IPS-11a (cell line): ENCODE data around the gene SCAF4.
"Not testable (repeated sequence)": the region's sequence is repeated elsewhere in the genome, so short reads cannot be mapped to it uniquely, and the experiment has no call there.

ENCODE experiments used
- H3K4me3 ChIP-seq: one replicate; pipeline ENCODE4 v1.5.1; 2013; ENCODE audit warnings: low read depth, low read length, control low read depth

SCAF4 gene, protein sequence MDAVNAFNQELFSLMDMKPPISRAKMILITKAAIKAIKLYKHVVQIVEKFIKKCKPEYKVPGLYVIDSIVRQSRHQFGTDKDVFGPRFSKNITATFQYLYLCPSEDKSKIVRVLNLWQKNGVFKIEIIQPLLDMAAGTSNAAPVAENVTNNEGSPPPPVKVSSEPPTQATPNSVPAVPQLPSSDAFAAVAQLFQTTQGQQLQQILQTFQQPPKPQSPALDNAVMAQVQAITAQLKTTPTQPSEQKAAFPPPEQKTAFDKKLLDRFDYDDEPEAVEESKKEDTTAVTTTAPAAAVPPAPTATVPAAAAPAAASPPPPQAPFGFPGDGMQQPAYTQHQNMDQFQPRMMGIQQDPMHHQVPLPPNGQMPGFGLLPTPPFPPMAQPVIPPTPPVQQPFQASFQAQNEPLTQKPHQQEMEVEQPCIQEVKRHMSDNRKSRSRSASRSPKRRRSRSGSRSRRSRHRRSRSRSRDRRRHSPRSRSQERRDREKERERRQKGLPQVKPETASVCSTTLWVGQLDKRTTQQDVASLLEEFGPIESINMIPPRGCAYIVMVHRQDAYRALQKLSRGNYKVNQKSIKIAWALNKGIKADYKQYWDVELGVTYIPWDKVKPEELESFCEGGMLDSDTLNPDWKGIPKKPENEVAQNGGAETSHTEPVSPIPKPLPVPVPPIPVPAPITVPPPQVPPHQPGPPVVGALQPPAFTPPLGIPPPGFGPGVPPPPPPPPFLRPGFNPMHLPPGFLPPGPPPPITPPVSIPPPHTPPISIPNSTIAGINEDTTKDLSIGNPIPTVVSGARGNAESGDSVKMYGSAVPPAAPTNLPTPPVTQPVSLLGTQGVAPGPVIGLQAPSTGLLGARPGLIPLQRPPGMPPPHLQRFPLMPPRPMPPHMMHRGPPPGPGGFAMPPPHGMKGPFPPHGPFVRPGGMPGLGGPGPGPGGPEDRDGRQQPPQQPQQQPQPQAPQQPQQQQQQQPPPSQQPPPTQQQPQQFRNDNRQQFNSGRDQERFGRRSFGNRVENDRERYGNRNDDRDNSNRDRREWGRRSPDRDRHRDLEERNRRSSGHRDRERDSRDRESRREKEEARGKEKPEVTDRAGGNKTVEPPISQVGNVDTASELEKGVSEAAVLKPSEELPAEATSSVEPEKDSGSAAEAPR

DNA sequence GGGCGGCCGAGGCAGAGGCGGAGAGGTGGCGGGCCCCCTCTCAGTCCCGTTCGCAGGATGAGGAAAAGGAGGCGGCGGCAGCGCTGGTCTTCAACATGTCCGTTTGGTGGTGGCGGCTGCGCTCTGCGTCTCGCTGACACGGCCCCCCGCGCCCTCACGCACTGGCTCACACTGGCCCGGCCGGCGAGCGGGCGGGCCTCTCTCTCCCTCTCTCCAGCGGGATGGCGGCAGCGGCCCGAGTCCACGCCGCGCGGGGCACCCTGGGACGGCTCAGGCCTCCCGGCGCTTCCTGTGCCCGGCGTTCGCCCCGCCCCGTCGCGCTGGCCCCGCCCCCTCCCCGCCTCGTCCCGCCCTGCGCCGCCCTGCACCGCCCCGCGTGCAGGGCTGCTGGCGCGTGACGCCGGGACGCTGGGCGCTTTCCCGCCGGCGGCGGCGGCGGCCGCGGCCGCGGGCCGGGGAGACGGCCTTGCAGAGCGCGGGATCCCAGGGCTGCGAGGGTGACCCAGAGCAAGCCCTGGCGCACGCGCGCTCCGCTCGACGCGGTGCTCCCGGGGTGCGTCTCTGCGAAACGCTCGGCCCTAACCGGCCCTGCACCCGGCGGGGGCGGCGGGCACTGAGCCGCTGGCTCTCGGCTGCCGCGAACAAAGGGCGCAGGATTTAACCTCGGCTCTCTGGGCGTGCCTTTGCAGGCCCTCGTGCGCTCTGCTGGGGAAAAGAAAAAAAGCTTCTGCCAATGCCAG is at the start of gene SCAF4:
Gene SCAF4, minus strand, starts transcription at position 262 of the 740 bp plus-strand sequence. CDS start 426 bp downstream, outside the sequence.
- peak within 1 kb of the TSS; percentile 90 for H3K4me3 ChIP-seq

DNA sequence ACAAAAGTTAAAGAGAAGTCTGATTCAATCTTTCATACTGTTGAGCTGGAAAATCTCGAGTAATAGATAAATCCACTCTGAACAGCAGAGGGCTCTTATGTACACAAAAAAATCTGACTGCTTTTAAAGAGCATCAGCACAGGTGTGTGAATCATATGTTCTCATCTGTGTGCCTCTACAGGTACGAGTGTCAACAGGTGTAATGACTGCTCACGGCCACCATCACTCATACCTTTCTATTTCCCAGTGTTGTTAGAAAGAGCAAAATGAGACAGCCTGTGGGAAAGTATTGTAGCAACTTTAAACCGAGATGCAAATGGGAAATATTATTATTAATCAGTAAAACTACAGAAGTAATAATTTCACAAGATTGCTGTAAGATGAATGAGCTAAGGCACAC is 49.0 kb upstream of the SCAF4 start:
- H3K4me3 ChIP-seq: no peak overlapping the region

DNA sequence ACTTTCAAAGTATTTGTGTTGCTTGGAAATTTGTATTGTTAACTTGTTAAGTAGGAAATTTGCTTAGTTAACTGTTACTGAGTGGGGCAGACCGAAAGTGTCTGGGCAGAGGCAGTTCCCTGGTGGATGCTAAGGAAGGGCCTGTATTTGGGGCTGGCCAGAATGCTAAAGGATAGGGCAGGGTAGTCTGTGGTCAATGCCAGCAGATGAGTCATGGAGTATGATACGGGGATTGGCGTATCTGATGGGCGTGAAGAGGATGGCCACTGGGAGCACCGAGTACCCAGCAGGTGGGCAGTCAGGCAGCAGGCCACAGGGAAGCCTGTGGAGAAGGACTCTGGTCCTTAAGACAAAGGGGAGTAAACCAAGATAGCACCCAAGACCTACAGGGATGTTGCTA is 46.6 kb upstream of the SCAF4 start:
- H3K4me3 ChIP-seq: no peak overlapping the region

DNA sequence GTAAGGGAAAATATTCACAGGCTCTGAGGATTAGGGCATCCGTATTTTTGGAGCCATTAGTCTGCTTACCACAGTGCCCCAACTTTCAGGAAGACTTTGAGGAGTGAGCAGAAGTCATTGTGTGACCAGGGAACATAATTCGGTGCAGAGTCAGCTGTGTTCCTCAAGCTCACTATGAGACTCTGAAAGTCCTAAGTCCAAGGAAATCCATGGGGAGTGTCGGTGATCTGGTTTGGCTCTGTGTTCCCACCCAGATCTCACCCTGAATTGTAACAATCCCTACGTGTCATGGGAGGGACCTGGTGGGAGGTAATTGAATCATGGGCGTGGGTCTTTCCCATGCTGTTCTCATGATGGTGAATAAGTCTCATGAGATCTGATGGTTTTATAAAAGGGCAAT is 45.9 kb upstream of the SCAF4 start:
- H3K4me3 ChIP-seq: no peak overlapping the region

DNA sequence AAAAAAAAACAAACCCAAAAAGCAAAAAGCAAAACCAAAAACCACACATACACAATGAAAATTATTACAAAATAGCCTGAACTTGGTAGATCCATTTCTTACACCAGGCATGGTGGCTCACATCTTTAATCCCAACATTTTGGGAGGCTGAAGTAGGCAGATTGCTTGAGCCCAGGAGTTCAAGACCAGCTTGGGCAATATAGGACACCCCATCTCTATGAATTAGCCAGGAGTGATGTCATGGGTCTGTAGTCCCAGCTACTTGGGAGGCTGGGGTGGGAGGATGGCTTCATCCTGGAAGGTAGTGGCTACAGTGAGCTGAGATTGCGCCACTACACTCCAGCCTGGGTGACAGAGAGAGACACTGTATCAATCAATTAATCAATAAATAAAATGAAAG is 42.1 kb upstream of the SCAF4 start:
- no peak overlapping the region for H3K4me3 ChIP-seq

DNA sequence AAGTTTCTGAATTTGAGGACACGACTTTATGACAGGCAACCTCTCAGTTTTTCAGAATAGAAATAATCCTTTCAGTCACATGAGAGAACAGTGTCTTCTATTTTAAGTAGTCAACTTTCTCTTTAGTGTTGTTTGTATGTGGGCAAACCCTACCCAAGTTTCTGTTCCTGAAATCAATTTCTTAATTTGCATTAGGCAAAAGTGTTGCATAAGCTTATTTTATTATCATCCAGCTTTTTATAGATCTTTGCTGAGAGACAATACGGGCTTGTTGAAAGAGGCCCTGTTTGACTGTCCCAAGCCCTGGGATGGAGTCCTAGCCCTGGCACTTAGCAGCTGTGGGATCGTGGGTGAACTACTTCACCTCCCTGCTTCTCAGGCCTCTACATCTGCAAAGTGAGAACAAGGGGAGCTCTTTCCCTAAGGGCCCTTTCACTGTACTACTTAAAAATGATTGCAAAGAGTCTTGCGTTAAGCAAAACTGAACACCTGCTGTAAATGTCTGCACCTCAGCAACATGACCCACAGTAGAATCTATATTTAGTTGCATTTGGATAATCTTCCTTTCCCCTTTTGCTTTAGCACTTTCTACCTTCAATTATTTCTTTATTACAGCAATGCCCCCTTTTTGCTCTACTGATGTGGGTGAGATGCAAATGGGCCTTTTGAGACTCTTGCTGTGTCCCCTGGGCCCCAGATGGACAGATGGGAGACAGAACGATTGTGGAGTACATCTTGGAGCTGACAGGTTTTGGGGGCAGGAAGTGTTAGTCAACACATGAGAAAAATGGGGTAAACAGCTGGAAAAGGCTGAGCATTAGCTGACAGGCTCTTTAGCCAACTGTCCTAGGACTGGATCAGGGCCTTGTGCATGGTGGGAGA is 41.0 kb upstream of the SCAF4 start:
- no peak overlapping the region for H3K4me3 ChIP-seq

DNA sequence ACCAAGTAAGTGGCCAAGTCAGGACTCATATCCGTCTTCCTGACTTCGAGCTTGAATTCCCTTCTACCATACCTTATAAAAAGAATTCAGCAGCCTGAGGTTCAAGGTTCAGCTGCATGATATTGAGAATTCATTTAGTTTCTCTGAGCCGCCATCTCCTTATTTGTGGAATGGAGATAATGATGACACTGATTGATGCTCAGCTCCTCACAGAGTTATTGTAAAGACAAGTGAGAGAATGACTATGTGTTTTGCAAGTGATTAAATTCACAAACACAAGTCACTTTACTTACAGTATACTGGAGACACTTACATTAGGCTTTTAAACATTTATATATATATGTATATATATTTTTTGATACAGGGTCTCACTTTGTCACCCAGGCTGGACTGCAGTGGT is 39.8 kb upstream of the SCAF4 start:
- no peak overlapping the region for H3K4me3 ChIP-seq

DNA sequence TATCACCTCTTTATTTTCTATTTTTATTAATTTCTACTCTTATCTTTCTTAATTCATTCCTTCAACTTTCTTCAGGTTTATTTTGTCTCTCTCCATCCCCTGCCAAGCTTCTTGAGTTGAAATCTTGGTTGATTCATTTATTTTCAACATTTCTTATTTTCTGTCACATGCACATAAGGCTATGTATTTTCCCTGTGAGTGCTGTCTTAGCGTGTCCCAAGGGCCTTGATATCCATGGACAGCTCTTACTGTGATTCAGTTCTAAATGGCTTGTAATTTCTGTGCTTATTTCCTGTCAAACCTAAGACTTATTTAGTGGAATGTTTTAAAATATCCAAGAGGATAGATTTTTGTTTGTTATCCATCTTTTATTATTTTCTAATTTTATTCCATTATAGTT is 36.8 kb upstream of the SCAF4 start:
- H3K4me3 ChIP-seq: no peak overlapping the region

DNA sequence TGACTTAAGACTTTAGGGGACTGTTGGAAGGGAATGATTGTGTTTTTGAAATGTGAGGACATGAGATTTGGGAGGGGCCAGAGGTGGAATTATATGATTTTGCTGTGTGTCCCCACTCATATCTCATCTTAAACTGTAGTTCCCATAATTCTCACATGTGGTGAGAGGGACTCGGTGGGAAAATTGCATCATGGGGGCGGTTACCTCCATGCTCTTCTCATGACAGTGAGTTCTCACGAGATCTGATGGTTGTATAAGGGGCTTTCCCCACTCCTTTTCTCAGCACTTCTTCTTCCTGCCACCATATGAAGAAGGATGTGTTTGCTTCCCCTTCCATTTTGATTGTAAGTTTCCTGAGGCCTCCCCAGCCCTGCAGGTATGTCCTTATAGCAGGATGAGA is 35.0 kb upstream of the SCAF4 start:
- H3K4me3 ChIP-seq: no peak overlapping the region

DNA sequence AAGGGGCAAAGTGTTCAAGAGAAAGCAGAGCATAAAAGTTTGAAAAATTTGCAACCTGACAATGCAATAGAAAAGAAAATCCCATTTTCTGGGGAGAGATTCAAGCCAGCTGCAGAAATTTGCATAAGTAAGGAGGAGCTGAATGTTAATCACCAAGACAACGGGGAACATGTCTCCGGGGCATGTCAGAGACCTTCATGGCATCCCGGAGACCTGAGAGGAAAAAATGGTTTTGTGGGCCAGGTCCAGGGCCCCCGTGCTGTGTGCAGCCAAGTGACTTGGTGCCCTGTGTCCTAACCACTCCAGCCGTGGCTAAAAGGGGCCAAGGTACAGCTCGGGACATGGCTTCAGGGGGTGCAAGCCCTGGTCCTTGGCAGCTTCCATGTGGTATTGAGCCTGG is 33.9 kb upstream of the SCAF4 start:
- not testable (repeated sequence) for H3K4me3 ChIP-seq

DNA sequence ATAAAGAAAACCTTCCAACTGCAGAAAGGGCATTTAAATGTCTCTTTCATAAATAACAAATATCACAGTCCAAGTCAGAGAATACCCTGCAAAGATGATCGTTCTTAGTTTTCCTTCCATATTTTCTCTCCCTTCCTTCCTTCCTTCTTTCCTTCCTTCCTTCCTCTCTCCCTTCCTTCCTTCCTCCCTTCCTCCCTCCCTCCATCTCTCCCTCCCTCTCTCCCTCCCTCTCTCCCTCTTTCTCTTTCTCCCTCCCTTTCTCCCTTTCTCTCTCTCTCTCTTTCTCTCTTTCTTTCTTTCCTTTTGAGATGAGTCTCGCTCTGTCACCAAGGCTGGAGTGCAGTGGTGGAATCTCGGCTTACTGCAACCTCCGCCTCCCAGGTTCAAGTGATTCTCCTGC is 29.0 kb upstream of the SCAF4 start:
- H3K4me3 ChIP-seq: no peak overlapping the region

DNA sequence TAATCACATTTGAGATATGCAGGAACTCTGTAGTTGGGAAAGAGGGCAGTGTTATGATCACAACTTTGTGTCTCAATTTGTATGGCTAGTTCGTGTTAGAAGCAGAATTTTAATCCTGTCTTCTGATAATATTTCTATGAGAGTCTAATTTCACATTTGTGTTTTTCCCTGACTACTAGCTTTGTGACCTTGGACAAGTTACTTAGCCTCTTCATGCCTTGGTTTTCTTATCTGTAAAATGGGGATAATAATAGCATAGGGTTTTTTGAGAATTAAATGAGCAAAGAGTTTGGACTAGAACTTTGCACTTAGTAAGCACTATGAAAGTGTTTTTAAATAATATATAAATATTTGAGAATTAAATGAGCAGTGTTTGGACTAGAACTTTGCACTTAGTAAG is 24.9 kb upstream of the SCAF4 start:
- H3K4me3 ChIP-seq: no peak overlapping the region

DNA sequence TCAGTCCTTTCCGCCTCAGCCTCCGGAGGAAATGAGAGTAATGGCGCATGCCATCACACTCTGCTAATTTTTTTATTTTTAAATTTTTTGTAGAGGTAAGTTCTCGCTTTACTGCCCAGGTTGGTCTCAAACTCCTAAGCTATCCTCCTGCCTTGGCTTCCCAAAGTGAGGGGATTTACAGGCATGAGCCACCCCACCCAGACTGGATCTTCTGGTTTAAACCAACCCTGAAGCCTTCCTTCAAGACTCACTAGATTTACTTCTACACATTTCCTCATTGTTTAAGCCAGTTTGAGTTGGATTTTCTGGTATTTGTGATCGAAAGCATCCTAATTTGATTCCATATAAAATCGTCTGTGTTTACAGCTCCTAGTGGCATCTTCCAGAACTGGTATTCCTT is 23.1 kb upstream of the SCAF4 start:
- no peak overlapping the region for H3K4me3 ChIP-seq

DNA sequence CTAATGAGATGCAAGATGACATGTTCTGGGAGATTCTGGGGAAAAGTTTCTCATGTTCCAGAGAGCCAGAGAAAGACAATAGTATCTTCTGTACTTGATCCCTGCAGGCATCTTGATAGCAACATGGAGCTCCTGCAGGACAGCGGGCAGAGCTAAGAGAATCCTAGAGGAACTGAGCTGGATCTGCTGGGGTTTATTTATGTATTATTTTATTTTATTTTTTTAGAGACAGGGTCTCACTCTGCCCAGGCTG is 22.7 kb upstream of the SCAF4 start:
- no peak overlapping the region for H3K4me3 ChIP-seq

DNA sequence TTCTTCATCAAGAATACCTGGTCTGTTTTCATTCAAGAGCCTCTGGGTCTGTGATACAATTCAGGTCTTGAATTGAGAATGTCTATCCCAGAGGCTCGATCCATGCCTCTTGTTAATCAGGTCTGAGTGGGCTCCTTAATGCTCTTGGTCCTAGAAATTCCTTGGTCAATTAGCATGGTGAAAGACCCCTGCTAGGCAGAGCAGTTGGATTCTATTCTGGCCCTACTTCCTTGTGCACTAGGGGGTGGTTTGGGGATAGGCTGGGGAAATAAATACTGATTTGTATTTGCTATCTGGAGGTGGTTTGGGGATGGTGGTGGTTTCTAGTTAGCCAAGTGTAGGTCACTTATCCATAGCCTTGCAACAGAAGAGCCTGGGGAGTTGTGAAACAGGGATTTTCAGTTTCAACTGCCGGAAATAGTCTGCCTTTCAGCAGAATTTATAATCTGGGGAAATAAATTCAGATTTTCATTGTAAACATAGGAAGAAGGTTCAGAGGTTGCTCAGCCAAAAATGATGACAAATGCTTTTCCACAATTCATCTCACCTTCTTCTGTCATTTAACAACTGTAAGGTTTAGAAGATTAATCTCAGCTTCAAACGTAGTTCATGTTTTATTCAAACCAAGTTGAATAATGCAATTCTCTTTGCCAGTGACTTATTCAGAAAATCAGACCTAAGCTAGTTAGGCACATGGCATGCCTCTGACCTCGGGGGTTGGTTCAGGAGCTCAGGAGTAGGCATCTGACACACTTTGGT is 22.2 kb upstream of the SCAF4 start:
- no peak overlapping the region for H3K4me3 ChIP-seq

DNA sequence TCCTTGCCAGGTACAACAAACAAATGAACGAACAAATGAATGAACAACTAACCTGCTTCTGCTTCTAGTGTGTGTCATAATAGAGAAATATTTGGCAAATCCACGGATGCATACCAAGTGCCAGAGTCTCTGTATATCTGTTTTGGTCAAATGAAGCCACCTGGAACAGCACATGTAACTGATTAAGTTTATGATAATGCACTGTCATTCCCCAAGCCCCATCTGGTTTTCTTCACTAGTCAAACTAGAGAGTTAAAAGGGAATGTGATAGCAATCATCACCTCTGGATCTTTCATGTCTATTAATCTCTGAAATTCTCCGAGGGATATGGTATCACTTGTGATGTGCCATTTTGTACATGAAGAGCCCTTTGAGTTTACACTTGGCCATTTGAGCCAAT is 21.0 kb upstream of the SCAF4 start:
- no peak overlapping the region for H3K4me3 ChIP-seq

DNA sequence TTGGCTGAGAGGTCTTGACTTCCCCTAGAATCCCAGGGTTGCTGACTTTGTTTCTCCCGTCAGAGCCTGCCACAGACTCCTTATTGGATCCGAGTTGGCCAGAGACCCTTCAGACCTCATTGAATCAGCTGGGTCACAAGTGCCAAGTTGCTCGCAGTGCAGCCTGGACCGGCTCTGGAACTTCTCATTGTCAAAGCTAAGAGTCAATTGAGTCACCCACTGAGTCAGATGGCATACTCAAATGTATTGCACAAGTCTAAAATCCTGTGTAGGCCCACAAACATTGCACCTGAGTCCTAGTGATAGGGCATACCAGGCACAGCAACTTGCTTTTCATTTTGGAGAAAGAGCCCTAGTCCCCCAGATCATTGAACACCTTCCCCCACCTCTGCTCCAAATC is 20.4 kb upstream of the SCAF4 start:
- no peak overlapping the region for H3K4me3 ChIP-seq

DNA sequence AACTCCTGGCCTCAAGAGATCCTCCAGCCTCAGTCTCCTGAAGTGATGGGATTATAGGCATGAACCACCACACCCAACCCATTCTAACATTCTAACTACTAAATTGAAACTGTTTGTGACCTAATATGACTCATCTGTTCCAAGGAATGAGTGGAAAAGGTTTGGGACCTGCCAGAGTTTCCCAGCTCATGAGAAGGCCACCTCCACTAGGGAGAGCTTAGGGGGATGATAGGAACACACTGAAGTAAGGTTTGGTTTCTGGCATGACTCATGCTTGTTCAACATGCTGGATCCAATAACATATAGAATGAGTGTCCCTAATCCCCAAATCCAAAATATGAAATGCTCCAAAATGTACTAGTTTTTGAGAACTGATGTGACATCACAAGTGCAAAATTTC is 18.9 kb upstream of the SCAF4 start:
- no peak overlapping the region for H3K4me3 ChIP-seq

DNA sequence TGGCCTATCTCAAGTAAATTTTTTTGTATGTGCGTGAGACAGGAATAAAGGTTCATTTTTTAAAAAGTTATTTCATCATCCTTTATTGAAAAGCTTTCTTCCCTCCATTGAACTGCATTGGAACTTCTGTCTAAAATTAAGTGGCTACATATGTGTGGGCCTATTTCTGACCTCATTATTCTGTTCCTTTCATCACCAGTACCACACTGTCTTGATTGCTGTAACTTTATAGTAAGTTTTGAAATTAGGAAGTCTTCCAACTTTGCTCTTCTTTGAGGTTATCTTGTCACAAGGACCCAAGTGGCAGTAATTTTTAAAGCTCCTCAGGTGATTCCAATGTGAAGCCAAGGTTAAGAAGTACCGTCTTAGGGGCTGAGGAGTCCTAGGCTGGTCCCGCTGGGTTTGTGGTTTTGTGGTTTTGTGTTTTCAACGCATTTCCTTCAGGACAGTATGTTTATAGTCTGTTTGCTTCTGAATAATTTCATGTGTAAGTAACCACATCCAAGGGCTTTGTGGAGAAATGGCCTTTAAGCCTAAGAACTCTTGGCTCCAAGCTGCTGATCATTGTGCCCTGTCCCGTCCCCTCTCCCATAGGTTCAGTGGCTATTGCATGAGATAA is 12.4 kb upstream of the SCAF4 start:
- no peak overlapping the region for H3K4me3 ChIP-seq
